ENCODE measurements around the gene PARP6. TPM values are rescaled to one million over a fixed set of nuclear protein-coding genes. Genes with fewer than 3 reads are reported as not detected.

Gene PARP6
- total and polyA plus RNA-seq, 7 experiments from 2014 or later, result 19.7 to 129 (median 124) TPM

DNA sequence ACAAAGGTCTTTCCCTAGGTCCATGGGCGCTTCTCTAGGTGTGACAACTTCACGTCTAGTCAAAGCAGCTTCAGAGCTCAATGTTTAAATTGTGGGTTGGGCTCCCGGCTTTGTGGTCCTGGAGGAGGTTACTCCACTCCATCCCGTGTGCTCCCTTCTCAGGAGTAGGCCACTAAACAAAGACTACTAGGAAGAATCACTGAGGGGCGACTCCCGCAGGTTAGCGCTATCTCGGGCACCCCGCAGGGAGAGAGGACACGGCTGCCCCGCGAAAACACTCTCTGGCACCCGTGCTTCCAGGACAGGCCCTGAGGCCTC is 500 bp downstream of the PARP6 start:
- Histone ChIP-seq H3K4me3 (ENCODE audit: low read length) (peak overlapping the region; percentile 71), H3K27me3 (ENCODE audit: control insufficient read depth in 2 of 2, insufficient read depth in 2 of 2, low read length in 2 of 2) (no peaks in the 10 kb centered on the region), H3K4me1 (ENCODE audit: control insufficient read depth in 2 of 2, insufficient read depth in 2 of 2, low read length in 2 of 2) (peaks cover 18 to 25% of the 10 kb centered on the region in 2 donors), H3K36me3 (ENCODE audit: control insufficient read depth in 2 of 3, insufficient read depth in 3 of 3, low read length in 3 of 3) (peaks cover 4 to 12% (median 5%) of the 10 kb centered on the region in 3 experiments), H3K9me3 (ENCODE audit: control insufficient read depth in 2 of 3, low read length in 3 of 3) (no peaks in the 10 kb centered on the region), H3K27ac (ENCODE audit: low read depth, low read length) (peak overlapping the region; percentile 90)
- peaks cover 8 to 13% (median 10%) of the 10 kb centered on the region in 5 donors for H3K36me3 Mint-ChIP-seq
- H3K9me3 Mint-ChIP-seq, result no peaks in the 10 kb centered on the region
- H3K4me3 Mint-ChIP-seq, result peak overlapping the region; percentile 86 to 94 (median 90)
- no peaks in the 10 kb centered on the region for H3K27me3 Mint-ChIP-seq
- peak; percentile 0 for ATAC-seq
- H3K4me1 Mint-ChIP-seq, result peaks cover 24 to 53% (median 44%) of the 10 kb centered on the region in 7 donors
- ChIA-PET CTCF (no interaction called here), POLR2A (interaction anchor here (1.4 to 1.7 kb wide), 2 partner anchors 42 to 44 kb away, joined by 5 to 9 read pairs; no protein-coding TSS in a partner anchor)
- intact Hi-C loops (cut with micrococcal nuclease), result loop anchor here (1.0 kb wide), 14 partner anchors 34 to 779 kb away; partner anchors contain the start of genes ADPGK (in 2 of the 2), MYO9A (in 2 of the 2), PKM (in 2 of the 2) and SENP8 (in 2 of the 2)
- H3K27ac Mint-ChIP-seq, result peak overlapping the region; percentile 70 to 96 (median 87)
- DNase-seq, result peak in 2 of 9 donors; percentile 6 to 10

DNA sequence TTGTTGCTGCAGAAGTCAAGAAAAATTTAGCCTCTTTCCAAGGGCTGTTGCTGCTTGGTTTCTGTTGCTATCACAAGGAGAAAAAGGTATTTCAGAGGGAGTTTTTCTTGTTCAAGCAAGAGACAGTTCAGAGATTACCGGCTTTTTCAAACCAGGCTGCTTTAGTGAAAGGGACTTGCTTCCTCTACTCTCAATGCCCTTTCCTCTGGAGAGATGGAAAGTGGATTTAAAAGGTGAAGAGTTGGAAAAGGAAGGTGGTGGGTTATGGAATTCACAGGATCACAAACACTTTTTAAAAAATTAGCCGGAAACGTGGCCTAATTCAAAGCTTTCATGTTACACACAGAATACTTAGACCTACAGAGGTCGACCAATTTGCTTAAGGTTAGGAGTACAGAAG is 1.1 kb downstream of the PARP6 start:
- Mint-ChIP-seq H3K4me3 (peak overlapping the region; percentile 77 to 94 (median 89)), H3K9me3 (no peaks in the 10 kb centered on the region), H3K27me3 (no peaks in the 10 kb centered on the region), H3K4me1 (peaks cover 24 to 53% (median 44%) of the 10 kb centered on the region in 7 donors), H3K36me3 (peaks cover 8 to 17% (median 10%) of the 10 kb centered on the region in 5 donors), H3K27ac (peak overlapping the region; percentile 32 to 96 (median 86))
- no peak for DNase-seq
- H3K27me3 ChIP-seq (ENCODE audit: control insufficient read depth in 2 of 2, insufficient read depth in 2 of 2, low read length in 2 of 2), result no peaks in the 10 kb centered on the region
- intact Hi-C loops (cut with micrococcal nuclease), result no loop called here
- peaks cover 18 to 25% of the 10 kb centered on the region in 2 donors for H3K4me1 ChIP-seq (ENCODE audit: control insufficient read depth in 2 of 2, insufficient read depth in 2 of 2, low read length in 2 of 2)
- POLR2A ChIA-PET, result interaction anchor here (1.4 to 1.7 kb wide), 3 partner anchors 40 to 43 kb away, joined by 5 to 9 read pairs (median 6); no protein-coding TSS in a partner anchor
- peak overlapping the region; percentile 71 for H3K4me3 ChIP-seq (ENCODE audit: low read length)
- no peak for ATAC-seq
- no peaks in the 10 kb centered on the region for H3K9me3 ChIP-seq (ENCODE audit: control insufficient read depth in 2 of 3, low read length in 3 of 3)
- H3K36me3 ChIP-seq (ENCODE audit: control insufficient read depth in 2 of 3, insufficient read depth in 3 of 3, low read length in 3 of 3), result peaks cover 4 to 18% (median 10%) of the 10 kb centered on the region in 3 experiments
- CTCF ChIA-PET, result no interaction called here
- peak overlapping the region; percentile 90 for H3K27ac ChIP-seq (ENCODE audit: low read depth, low read length)

GRCh38 chr15:72269739-72270138 is 2.6 kb downstream of the PARP6 start:
- H3K4me1 ChIP-seq (ENCODE audit: control insufficient read depth in 2 of 2, insufficient read depth in 2 of 2, low read length in 2 of 2), result peaks cover 18 to 25% of the 10 kb centered on the region in 2 donors
- H3K9me3 ChIP-seq (ENCODE audit: control insufficient read depth in 2 of 3, low read length in 3 of 3), result no peaks in the 10 kb centered on the region
- Mint-ChIP-seq H3K27me3 (no peaks in the 10 kb centered on the region), H3K4me1 (peaks cover 24 to 51% (median 44%) of the 10 kb centered on the region in 7 donors), H3K36me3 (peaks cover 17 to 27% (median 18%) of the 10 kb centered on the region in 5 donors), H3K4me3 (peak overlapping the region in 2 of 10 donors; percentile 87 to 89), H3K9me3 (no peaks in the 10 kb centered on the region), H3K27ac (peak overlapping the region in 1 of 9 donors; percentile 86)
- intact Hi-C loops (cut with micrococcal nuclease), result no loop called here
- POLR2A ChIA-PET, result interaction anchor here (0.9 to 1.4 kb wide), 2 partner anchors 10 to 38 kb away, joined by 3 to 6 read pairs; no protein-coding TSS in a partner anchor
- H3K27me3 ChIP-seq (ENCODE audit: control insufficient read depth in 2 of 2, insufficient read depth in 2 of 2, low read length in 2 of 2), result no peaks in the 10 kb centered on the region
- CTCF ChIA-PET, result no interaction called here
- no peak overlapping the region for H3K4me3 ChIP-seq (ENCODE audit: low read length)
- H3K36me3 ChIP-seq (ENCODE audit: control insufficient read depth in 2 of 3, insufficient read depth in 3 of 3, low read length in 3 of 3), result peaks cover 14 to 33% (median 23%) of the 10 kb centered on the region in 3 experiments
- DNase-seq, result no peak
- H3K27ac ChIP-seq (ENCODE audit: low read depth, low read length), result peak overlapping the region; percentile 90
- ATAC-seq, result no peak

DNA sequence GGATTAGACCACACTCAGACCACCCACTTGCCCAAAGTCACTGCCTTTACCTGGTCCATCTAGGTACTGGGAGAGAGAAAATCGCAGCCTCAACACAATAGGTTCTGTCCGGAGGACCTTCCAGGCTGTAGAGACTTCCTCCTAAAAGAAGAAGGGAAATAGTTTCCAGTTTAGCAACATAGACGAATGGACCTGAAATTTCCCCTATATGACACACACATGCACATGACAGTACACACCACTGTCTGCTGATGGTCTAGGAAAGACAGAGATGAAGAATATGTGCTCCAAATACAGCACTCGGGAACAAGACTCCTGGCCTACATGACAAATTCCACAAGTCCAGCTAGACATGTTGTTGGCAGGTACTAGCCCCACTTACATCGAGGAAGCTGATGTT is 7.3 kb downstream of the PARP6 start:
- no peak overlapping the region for H3K27ac Mint-ChIP-seq
- DNase-seq (no peak), ATAC-seq (no peak)
- ChIA-PET POLR2A (no interaction called here), CTCF (no interaction called here)
- Histone ChIP-seq H3K27ac (ENCODE audit: low read depth, low read length) (no peak overlapping the region), H3K4me3 (ENCODE audit: low read length) (no peak overlapping the region), H3K36me3 (ENCODE audit: control insufficient read depth in 2 of 3, insufficient read depth in 3 of 3, low read length in 3 of 3) (peaks cover 40 to 80% (median 44%) of the 10 kb centered on the region in 3 experiments), H3K27me3 (ENCODE audit: control insufficient read depth in 2 of 2, insufficient read depth in 2 of 2, low read length in 2 of 2) (no peaks in the 10 kb centered on the region), H3K9me3 (ENCODE audit: control insufficient read depth in 2 of 3, low read length in 3 of 3) (no peaks in the 10 kb centered on the region), H3K4me1 (ENCODE audit: control insufficient read depth in 2 of 2, insufficient read depth in 2 of 2, low read length in 2 of 2) (no peaks in the 10 kb centered on the region)
- H3K27me3 Mint-ChIP-seq, result no peaks in the 10 kb centered on the region
- intact Hi-C loops (cut with micrococcal nuclease), result no loop called here
- H3K4me3 Mint-ChIP-seq, result no peak overlapping the region
- peaks cover 0 to 15% (median 4%) of the 10 kb centered on the region in 7 donors for H3K4me1 Mint-ChIP-seq
- no peaks in the 10 kb centered on the region for H3K9me3 Mint-ChIP-seq
- H3K36me3 Mint-ChIP-seq, result peaks cover 42 to 63% (median 51%) of the 10 kb centered on the region in 5 donors

DNA sequence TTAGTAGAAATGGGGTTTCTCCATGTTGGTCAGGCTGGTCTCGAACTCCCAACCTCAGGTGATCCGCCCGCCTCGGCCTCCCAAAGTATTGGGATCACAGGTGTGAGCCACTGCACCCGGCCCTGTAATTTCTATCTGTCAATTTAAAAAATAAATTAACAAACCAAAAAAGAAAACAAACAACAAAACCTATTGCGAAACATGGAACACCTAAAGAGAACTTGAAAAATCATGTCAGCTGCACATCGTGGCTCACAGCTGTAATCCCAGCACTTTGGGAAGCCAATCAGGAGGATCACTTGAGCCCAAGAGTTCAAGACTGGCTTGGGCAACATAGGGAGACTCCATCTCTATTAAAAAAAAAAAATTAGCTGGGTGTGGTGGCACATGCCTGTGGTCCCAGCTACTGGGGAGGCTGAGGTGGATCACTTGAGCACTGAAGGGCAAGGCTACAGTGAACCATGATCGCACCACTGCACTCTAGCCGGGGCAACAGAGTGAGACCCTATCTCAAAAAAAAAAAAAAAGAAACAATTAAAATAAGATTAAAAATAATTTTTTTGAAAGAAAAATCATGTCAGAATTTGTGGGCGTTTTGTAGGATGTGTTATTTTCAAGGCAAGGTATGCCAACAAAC is 19.6 kb downstream of the PARP6 start:
- POLR2A ChIA-PET, result interaction anchor here (2.4 kb wide), 1 partner anchor 21 kb away, joined by 11 read pairs; no protein-coding TSS in a partner anchor
- H3K27me3 ChIP-seq (ENCODE audit: control insufficient read depth in 2 of 2, insufficient read depth in 2 of 2, low read length in 2 of 2), result no peaks in the 10 kb centered on the region
- CTCF ChIA-PET, result no interaction called here
- Mint-ChIP-seq H3K36me3 (peaks cover 19 to 62% (median 25%) of the 10 kb centered on the region in 5 donors), H3K4me1 (peaks cover 0 to 7% (median 0%) of the 10 kb centered on the region in 7 donors), H3K27me3 (no peaks in the 10 kb centered on the region), H3K27ac (no peak overlapping the region), H3K4me3 (no peak overlapping the region), H3K9me3 (no peaks in the 10 kb centered on the region)
- no peaks in the 10 kb centered on the region for H3K4me1 ChIP-seq (ENCODE audit: control insufficient read depth in 2 of 2, insufficient read depth in 2 of 2, low read length in 2 of 2)
- no peaks in the 10 kb centered on the region for H3K9me3 ChIP-seq (ENCODE audit: control insufficient read depth in 2 of 3, low read length in 3 of 3)
- H3K36me3 ChIP-seq (ENCODE audit: control insufficient read depth in 2 of 3, insufficient read depth in 3 of 3, low read length in 3 of 3), result peaks cover 12 to 90% (median 26%) of the 10 kb centered on the region in 3 experiments
- H3K27ac ChIP-seq (ENCODE audit: low read depth, low read length), result no peak overlapping the region
- no peak overlapping the region for H3K4me3 ChIP-seq (ENCODE audit: low read length)
- DNase-seq (no peak), ATAC-seq (no peak)
- intact Hi-C loops (cut with micrococcal nuclease), result loop anchor here in 1 of 2 donors (5.0 kb wide), 1 partner anchor 55 kb away; the partner anchor contains the start of gene GRAMD2A

- peaks cover 4 to 61% (median 6%) of the 10 kb centered on the region in 3 experiments for H3K36me3 ChIP-seq (ENCODE audit: control insufficient read depth in 2 of 3, insufficient read depth in 3 of 3, low read length in 3 of 3)
- ChIA-PET POLR2A (no interaction called here), CTCF (no interaction called here)
- Mint-ChIP-seq H3K27me3 (no peaks in the 10 kb centered on the region), H3K27ac (peak overlapping the region in 3 of 9 donors; percentile 25 to 59 (median 25)), H3K36me3 (peaks cover 22 to 51% (median 25%) of the 10 kb centered on the region in 5 donors), H3K4me1 (peaks cover 0 to 11% (median 0%) of the 10 kb centered on the region in 7 donors), H3K9me3 (no peaks in the 10 kb centered on the region), H3K4me3 (no peak overlapping the region)
- DNase-seq (no peak), ATAC-seq (no peak)
- H3K9me3 ChIP-seq (ENCODE audit: control insufficient read depth in 2 of 3, low read length in 3 of 3), result no peaks in the 10 kb centered on the region
- H3K27me3 ChIP-seq (ENCODE audit: control insufficient read depth in 2 of 2, insufficient read depth in 2 of 2, low read length in 2 of 2), result no peaks in the 10 kb centered on the region
- no peaks in the 10 kb centered on the region for H3K4me1 ChIP-seq (ENCODE audit: control insufficient read depth in 2 of 2, insufficient read depth in 2 of 2, low read length in 2 of 2)
- intact Hi-C loops (cut with micrococcal nuclease), result no loop called here
- H3K27ac ChIP-seq (ENCODE audit: low read depth, low read length), result no peak overlapping the region
- H3K4me3 ChIP-seq (ENCODE audit: low read length), result no peak overlapping the region
These were observed 23.1 kb downstream of the PARP6 start for GRCh38 chr15:72249142-72249810.

All from naive thymus-derived CD4-positive, alpha-beta T cell (primary cell).